GM18868 (cell line): ENCODE data around the gene POMP.
"Not testable (repeated sequence)": the region's sequence is repeated elsewhere in the genome, so short reads cannot be mapped to it uniquely, and the experiment has no call there.

ENCODE experiments used
- ATAC-seq: cut with Tn5 transposase; IDR thresholded peaks from one replicate; pipeline ENCODE4 v1.9.1; 2021; ENCODE audit warnings: mild to moderate bottlenecking, moderate library complexity; ENCODE audit not compliant: unreplicated experiment

POMP gene

DNA sequence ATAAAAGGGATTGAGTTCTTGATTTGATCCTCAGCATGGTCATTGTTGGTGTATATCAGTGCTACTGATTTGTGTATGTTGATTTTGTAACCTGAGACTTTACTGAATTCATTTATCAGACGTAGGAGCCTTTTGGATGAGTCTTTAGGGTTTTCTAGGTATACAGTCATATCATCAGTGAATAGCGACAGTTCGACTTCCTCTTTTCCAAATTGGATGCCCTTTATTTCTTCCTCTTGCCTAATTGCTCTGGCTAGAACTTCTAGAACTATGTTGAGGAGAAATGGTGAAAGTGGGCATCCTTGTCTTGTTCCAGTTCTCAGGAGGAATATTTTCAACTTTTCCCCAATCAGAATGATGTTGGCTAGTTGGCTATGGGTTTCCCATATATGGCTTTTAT, 27.0 kb downstream of the POMP start:
- no peak for ATAC-seq

- not testable (repeated sequence) for ATAC-seq
These were observed 34.9 kb downstream of the POMP start for GRCh38 chr13:28693605-28694491.

GRCh38 chr13:28697441-28697840, 38.5 kb downstream of the POMP start:
- no peak for ATAC-seq

DNA sequence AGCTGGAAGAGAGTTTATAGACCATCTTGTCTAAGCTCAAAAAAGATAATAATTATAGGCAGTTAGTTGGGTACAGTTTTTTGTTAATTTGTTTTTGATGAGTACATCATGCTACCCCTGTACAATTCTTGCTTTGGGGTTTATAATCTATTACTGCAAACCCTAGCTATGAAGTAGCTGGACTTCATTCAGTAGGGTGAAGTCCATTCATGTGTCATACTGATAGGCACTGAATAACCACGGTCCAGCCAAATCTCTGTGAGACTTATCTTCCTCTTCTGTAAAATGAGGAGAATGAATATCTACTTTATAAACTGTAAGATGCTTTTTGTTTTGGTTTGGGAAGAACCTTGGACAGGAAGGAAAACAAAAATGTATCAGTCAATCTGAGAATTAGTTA, 40.3 kb downstream of the POMP start:
- no peak for ATAC-seq

GRCh38 chr13:28704282-28704681, 45.4 kb downstream of the POMP start:
- no peak for ATAC-seq

DNA sequence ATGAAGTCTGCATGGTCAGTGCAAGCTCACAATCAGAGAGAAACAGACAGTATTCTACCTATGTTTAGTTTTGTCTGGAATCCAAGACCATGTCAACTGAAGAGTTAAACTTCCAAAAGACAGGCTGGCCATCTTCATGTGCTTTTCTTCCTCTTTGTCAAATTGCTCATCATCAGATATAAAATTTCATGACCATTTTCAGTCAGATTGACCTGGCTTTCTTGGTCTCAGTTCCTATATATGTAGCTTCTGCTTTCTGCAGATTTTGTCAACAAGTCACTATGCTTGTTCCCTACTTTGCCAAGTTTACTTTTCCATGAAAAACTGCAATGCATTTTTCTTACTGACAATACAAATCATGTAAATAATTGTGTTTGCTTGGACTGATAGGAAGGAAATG, 46.0 kb downstream of the POMP start:
- ATAC-seq, result no peak

DNA sequence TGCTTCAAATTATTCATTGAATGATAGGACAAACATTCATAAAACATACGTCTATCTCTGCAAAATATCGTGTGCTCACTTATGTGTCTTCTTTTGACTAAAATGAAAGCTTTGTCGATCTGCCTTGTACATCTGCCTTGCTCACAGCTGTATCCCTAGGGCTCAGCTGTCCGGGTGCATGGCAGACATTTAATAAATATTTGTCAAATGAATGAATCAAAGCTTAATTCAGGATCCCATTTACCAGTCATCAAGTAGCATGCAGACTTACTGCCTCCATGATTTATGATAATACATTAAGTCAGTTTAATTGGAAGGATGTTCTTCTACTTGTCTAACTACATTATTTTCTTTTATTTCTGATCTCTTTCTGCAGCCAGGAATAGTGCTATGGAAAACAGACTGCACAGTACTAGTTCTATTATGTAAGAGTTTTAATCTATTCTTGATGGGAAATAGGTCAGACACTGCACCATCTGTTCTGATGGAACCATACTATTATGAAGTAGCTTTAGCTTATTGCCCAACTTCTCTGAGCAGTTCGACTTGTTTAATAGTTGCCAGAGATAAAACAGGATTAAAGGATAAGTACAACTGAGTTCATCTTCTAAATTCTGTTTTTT, 46.6 kb downstream of the POMP start:
- ATAC-seq, result no peak

- ATAC-seq, result peak; percentile 99
These were observed 48.9 kb downstream of the POMP start for GRCh38 chr13:28707629-28708427.

DNA sequence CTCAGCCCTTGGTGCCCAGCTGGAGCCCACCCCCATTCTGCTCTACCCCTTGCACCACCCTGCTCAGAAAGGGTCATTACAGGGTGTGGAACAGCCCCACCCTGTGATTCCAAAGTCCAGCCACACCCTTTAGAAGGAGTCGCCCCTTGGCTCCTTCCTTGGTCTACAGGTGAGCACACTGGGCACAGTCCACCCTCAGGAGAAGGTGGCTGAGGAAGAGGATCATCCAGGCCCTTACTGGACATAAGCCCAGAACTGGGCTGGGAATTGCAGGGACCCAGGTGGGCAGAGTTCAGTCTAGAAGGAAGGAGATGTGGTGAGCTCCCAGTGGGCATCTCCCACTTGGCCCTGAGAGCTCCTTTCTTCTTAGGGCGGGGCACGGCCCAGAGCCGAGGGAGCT, 51.2 kb downstream of the POMP start:
- no peak for ATAC-seq

DNA sequence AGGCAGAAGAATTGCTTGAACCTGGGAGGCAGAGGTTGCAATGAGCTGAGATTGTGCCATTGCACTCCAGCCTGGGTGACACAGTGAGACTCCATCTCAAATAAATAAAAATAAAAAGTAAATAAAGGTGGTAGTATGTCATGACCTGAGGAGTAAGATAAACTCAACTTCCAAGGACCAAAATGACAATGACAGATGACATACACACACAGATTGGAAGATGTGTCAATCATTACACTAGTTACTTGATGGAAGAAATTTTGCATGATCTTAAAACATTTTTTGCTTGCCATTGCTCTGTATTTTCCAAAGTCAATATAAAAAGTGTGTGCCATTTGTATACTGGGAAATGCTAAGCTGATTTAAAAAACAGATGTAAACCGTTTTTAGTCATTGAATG, 55.7 kb downstream of the POMP start:
- ATAC-seq, result no peak

DNA sequence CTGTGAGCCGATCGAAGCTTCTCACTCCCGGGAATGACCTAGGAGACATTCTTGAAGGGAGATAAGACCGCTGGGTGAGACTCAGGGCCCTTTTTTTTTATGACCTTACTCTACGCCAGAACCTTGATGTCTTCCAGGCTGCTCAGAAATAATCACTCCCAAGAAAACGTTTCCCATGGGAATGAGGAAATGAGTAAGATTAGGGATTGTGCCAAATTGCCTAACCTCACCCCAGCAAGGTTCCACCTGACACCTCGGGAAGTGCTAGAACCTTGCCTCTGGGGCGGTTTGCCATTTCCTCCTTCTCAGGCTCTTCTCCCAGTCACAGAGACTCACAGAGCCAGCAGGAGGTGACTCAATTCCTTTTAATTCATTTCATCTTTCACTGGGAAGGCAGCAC, 57.6 kb downstream of the POMP start:
- ATAC-seq, result no peak

- ATAC-seq, result no peak
These were observed 58.2 kb downstream of the POMP start for GRCh38 chr13:28717170-28717569.

GRCh38 chr13:28718196-28718542, 59.2 kb downstream of the POMP start:
- ATAC-seq, result no peak

DNA sequence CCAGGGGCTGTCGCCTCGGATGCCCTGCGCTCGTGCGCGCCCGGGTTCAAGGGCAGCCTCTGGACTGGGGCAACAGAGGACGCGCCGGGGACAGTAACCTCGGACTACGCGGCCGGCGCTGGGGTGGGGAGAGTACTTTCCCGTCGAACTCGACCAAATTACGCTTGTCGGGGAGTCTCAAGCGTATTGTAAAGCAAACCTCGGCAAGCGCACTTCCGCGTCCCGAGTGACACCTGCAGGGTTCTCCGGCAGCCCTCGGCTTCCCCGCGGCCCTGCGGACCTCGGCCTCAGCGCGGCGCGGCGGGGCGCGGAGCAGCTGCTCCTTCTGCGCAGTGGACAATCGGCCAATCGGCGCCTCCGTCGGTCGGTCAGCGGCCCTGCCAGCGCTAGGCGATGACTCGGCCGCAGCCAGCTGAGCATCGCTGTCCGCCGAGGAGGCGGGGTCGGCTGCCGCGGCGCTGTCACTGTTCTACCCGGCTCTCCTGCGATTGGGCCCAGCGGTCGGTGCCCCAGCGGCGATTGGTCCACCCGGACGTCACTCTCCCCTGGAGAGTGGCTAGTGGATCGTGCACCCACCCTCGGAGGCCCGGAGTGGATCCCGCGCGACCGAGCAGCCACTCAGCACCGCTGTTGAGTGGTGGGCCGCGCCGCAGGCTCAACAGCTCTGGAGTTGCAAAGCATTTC, 59.8 kb downstream of the POMP start, which contains the start of gene SLC46A3:
SLC46A3 (minus strand) TSS at position 428 of the 684 bp plus-strand sequence. CDS start 972 bp downstream, outside the sequence.
- ATAC-seq, result peak; percentile 99

GRCh38 chr13:28719227-28720055, 60.5 kb downstream of the POMP start:
- ATAC-seq, result no peak

DNA sequence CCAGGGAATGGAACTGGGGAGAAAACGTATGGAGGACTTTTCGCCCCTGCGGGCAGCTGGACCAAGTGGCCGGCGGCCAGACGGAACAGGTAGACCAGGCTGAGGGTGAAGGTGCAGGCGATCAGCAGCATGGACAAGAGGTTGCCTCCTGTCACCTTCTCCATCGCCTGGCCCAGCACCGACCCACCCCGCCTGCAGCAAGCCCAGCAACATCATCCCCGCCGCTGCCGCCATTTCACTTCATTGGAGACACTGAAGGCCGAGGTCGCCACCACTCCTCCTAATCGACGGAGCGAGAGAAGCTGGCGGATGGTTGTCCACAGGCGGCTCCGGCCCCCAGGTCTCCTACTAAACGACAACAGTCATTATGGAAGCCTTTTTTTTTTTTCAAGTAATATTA, 64.9 kb downstream of the POMP start:
- ATAC-seq, result no peak

GRCh38 chr13:28725046-28725610, 66.2 kb downstream of the POMP start:
- ATAC-seq, result no peak
